ENCODE results near the gene TXNDC5. TPM values are rescaled to one million over a fixed set of nuclear protein-coding genes. Genes with fewer than 3 reads are reported as not detected.

Gene TXNDC5
- total and polyA plus RNA-seq, 2 donors (not counting 3 experiments of a cell fraction or from before 2014, with no cell fraction given), result 1,665 to 2,629 TPM

GRCh38 chr6:7836371-7837026 is 74.1 kb downstream of the TXNDC5 start:
- no TSS peak for BruUV-seq (replicated peaks)
- H3K27ac ChIP-seq (ENCODE audit: insufficient read depth, low read depth, low read length), result no peak overlapping the region
- DNase-seq (ENCODE audit: low read depth, low spot score), result no peak
- intact Hi-C loops (cut with micrococcal nuclease), result no loop called here
- ChIA-PET POLR2A (no interaction called here), CTCF (no interaction called here)
- H3K27me3 ChIP-seq (ENCODE audit: control insufficient read depth in 2 of 2, insufficient read depth in 2 of 2, low read length in 2 of 2), result no peaks in the 10 kb centered on the region
- no peak overlapping the region for H2AFZ ChIP-seq (ENCODE audit: low read depth, low read length)
- dilution Hi-C loops (cut with MboI; ENCODE audit: extremely low pct_ligation_motif_present, low sequenced_read_pairs), result no loop called here
- H3K4me2 ChIP-seq (ENCODE audit: insufficient read depth, low read length), result no peak overlapping the region
- no peak overlapping the region for H3K9ac ChIP-seq (replicated peaks; ENCODE audit: extremely low read depth, insufficient read depth, low read length)
- TF ChIP-seq FOS (IDR thresholded peaks at IDR 0.05; ENCODE audit: borderline replicate concordance, insufficient read depth, low read length), result no peak
- no peak for TF ChIP-seq CTCF (IDR thresholded peaks at IDR 0.05; ENCODE audit: extremely low read depth in 1 of 2, insufficient read depth in 1 of 2, low read depth in 1 of 2, low read length in 2 of 2)
- TF ChIP-seq POLR2A (IDR thresholded peaks at IDR 0.05; ENCODE audit: low read depth, low read length), result no peak
- TF ChIP-seq JUN (IDR thresholded peaks at IDR 0.05; ENCODE audit: borderline replicate concordance, insufficient read depth, insufficient read length, low read depth), result no peak
- no peak for TF ChIP-seq GATA2 (IDR thresholded peaks at IDR 0.05; ENCODE audit: insufficient read depth, insufficient read length, low read depth, low read length)
- no peak for TF ChIP-seq POLR2AphosphoS5 (IDR thresholded peaks at IDR 0.05; ENCODE audit: insufficient read depth, low read depth, low read length)
- no peak for TF ChIP-seq MAX (IDR thresholded peaks at IDR 0.05; ENCODE audit: insufficient read depth, insufficient read length)
- no peak for TF ChIP-seq EZH2 (IDR thresholded peaks at IDR 0.05; ENCODE audit: borderline replicate concordance, low read depth, low read length, severe bottlenecking)
- no peak for TF ChIP-seq MYC (IDR thresholded peaks at IDR 0.05; ENCODE audit: low read depth, low read length)
- H3K9me3 ChIP-seq (replicated peaks; ENCODE audit: control insufficient read depth, insufficient read depth, low read length), result no peaks in the 10 kb centered on the region
- no peaks in the 10 kb centered on the region for H3K9me1 ChIP-seq (replicated peaks; ENCODE audit: control insufficient read depth, extremely low read depth, insufficient read depth, low read length)
- H3K36me3 ChIP-seq (ENCODE audit: control insufficient read depth in 2 of 2, extremely low read depth in 1 of 2, insufficient read depth in 2 of 2, low read length in 2 of 2), result peaks cover 2 to 13% of the 10 kb centered on the region in 2 experiments
- FAIRE-seq, result no peak
- H3K4me3 ChIP-seq (replicated peaks in 1 of 3; ENCODE audit: insufficient read depth in 1 of 3, low read depth in 1 of 3, low read length in 3 of 3), result no peak overlapping the region
- H3K4me1 ChIP-seq (ENCODE audit: control insufficient read depth, extremely low read depth, insufficient read depth, low read length), result peaks cover 13% of the 10 kb centered on the region
- peaks cover 23% of the 10 kb centered on the region for H4K20me1 ChIP-seq (replicated peaks; ENCODE audit: control insufficient read depth, extremely low read depth, insufficient read depth, low read length)
- H3K79me2 ChIP-seq (ENCODE audit: control insufficient read depth, insufficient read depth, low read length), result peaks cover 97% of the 10 kb centered on the region

All from endothelial cell of umbilical vein (primary cell).